HepG2 (cell line): Measurements from ENCODE around the gene TUBB4B. TPM values are rescaled to one million over a fixed set of nuclear protein-coding genes. Genes with fewer than 3 reads are reported as not detected.

Experiments
- AHR ChIP-seq: IDR thresholded peaks from 2 replicates; pipeline ENCODE4 v1.6.1; 2018; ENCODE audit warnings: missing genetic modification reagents, missing compliant biosample characterization
- DPF2 ChIP-seq: sonication (generic); formaldehyde crosslinking; IDR thresholded peaks from 2 replicates; pipeline ENCODE4 v1.4.0; 2020; ENCODE audit warnings: mild to moderate bottlenecking, low read depth, missing genetic modification reagents, borderline replicate concordance
- HNF4A ChIP-seq: sonication (generic); formaldehyde crosslinking; IDR thresholded peaks from 2 replicates; pipeline ENCODE4 v1.4.0; 2020; ENCODE audit warnings: missing genetic modification reagents
- IRF9 ChIP-seq: sonication (generic); formaldehyde crosslinking; IDR thresholded peaks from 2 replicates; pipeline ENCODE4 v1.8.0; 2022; ENCODE audit warnings: missing genetic modification reagents, mild to moderate bottlenecking, borderline replicate concordance
- KDM5B ChIP-seq: sonication (generic); formaldehyde crosslinking; IDR thresholded peaks from 2 replicates; pipeline ENCODE4 v1.4.0; 2020; ENCODE audit warnings: missing genetic modification reagents, mild to moderate bottlenecking, borderline replicate concordance
- NFE2L2 ChIP-seq: fragments of 150-350 bp; IDR thresholded peaks from 2 replicates; pipeline ENCODE4 v1.6.1; 2014; ENCODE audit warnings: low read length
- NFIB ChIP-seq: sonication (generic); formaldehyde crosslinking; IDR thresholded peaks from 2 replicates; pipeline ENCODE4 v1.9.0; 2021; ENCODE audit warnings: missing genetic modification reagents, mild to moderate bottlenecking, borderline replicate concordance
- PAX8 ChIP-seq: sonication (generic); formaldehyde crosslinking; IDR thresholded peaks from 2 replicates; pipeline ENCODE4 v1.8.0; 2022; ENCODE audit warnings: mild to moderate bottlenecking, missing genetic modification reagents, borderline replicate concordance
- PRPF4 ChIP-seq: fragments of 200-400 bp; formaldehyde crosslinking; IDR thresholded peaks from 2 replicates; pipeline ENCODE4 v1.6.1; 2016; ENCODE audit warnings: low read length, low read depth; ENCODE audit not compliant: poor library complexity, severe bottlenecking
- REXO4 ChIP-seq: sonication (generic); formaldehyde crosslinking; IDR thresholded peaks from 2 replicates; pipeline ENCODE4 v1.8.0; 2022; ENCODE audit warnings: missing genetic modification reagents, mild to moderate bottlenecking, borderline replicate concordance
- TGIF2 ChIP-seq: IDR thresholded peaks from 2 replicates; pipeline ENCODE4 v1.6.1; 2016; ENCODE audit warnings: control low read depth, missing compliant biosample characterization
- ZNF251 ChIP-seq: sonication (generic); formaldehyde crosslinking; IDR thresholded peaks from 2 replicates; pipeline ENCODE4 v1.9.0; 2021; ENCODE audit warnings: mild to moderate bottlenecking, missing genetic modification reagents
- ZNF343 ChIP-seq: sonication (generic); formaldehyde crosslinking; IDR thresholded peaks from 2 replicates; pipeline ENCODE4 v1.4.0; 2020; ENCODE audit warnings: mild to moderate bottlenecking, missing genetic modification reagents
- ZNF570 ChIP-seq: sonication (generic); formaldehyde crosslinking; IDR thresholded peaks from 2 replicates; pipeline ENCODE4 v1.4.0; 2020; ENCODE audit warnings: mild to moderate bottlenecking, missing genetic modification reagents, borderline replicate concordance
- ZSCAN20 ChIP-seq: sonication (generic); formaldehyde crosslinking; IDR thresholded peaks from 2 replicates; pipeline ENCODE4 v1.4.0; 2020; ENCODE audit warnings: missing genetic modification reagents, mild to moderate bottlenecking, borderline replicate concordance
- polyA plus RNA-seq, 8 experiments: library from polyadenylated mRNA; depleted of rRNA in 3 of 8; stranded (reverse) in 7 of 8; unstranded in 1 of 8; fragments of >200 nt; fragmentation: Illumina TruSeq in 4 of 8; extraction: Trizol in 4 of 8; gene quantifications; 2 replicates each; pipeline versions ENCODE4 v1.2.1 to v1.2.3, GENCODE V29; 2011 to 2016; ENCODE audit warnings: low read depth in 4 of 8, missing spikeins in 1 of 8, mixed read lengths in 1 of 8; ENCODE audit not compliant: insufficient read depth in 1 of 8
- total RNA-seq, 5 experiments: library from RNA; depleted of rRNA; stranded (reverse); fragments of >200 nt; fragmentation: Illumina TruSeq; extraction: Trizol; gene quantifications; 2 replicates each; pipeline ENCODE4 v1.2.3, GENCODE V29; 2016; ENCODE audit warnings: low read depth in 1 of 5
- TF ChIP-seq, protein P1 (sequence below), 2 experiments: sonication (generic) in 1 of 2; formaldehyde crosslinking in 1 of 2; IDR thresholded peaks; 2 replicates each; pipeline versions ENCODE4 v1.6.1 to v1.9.0; 2014 to 2022; ENCODE audit warnings: antibody characterized with exemption in 1 of 2, borderline replicate concordance in 1 of 2, inconsistent platforms in 1 of 2, low read depth in 1 of 2, missing genetic modification reagents in 1 of 2
- TF ChIP-seq, protein P2 (sequence below): sonication (generic); formaldehyde crosslinking; IDR thresholded peaks from 2 replicates; pipeline ENCODE4 v1.5.1; 2020; ENCODE audit warnings: missing genetic modification reagents, mild to moderate bottlenecking, borderline replicate concordance
- TF ChIP-seq, protein P3 (sequence below): IDR thresholded peaks from 2 replicates; pipeline ENCODE4 v1.6.1; 2016; ENCODE audit warnings: missing genetic modification reagents, missing compliant biosample characterization

The TUBB4B gene
- total and polyA plus RNA-seq, 2 of the 13 experiments (the other 11 are each of a cell fraction or from before 2014, with no cell fraction given): 182 to 412 TPM

DNA sequence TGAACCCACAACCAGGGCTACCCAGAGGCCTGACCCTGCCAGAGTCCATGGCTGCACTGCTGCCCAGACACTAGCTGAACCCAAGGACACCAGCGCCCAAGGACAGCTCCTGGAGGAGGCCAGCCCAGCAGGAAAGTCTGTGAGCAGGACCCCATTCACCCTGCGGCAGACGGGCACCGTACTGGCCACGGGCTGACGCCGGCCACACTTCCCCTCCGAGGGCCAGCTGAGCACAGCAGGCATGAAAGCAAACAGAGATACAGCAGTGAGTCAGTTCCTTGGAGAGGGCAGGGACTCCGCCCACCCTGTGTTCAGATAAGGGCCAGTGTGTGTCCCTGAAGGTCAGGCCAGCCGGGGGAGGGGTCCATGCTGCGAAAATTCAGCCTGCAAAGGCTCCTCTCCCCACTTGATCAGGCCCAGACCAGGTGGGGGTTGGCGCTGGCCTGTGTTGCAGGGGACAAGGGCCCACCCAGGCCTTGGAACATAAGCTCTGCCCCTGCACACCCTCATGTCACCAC lies 22.3 kb upstream of the TUBB4B start (continued):
- TF ChIP-seq ZNF570 (no peak), TGIF2 (CRISPR knock-in tag) (no peak; the same call in none of the 2 replicates), KDM5B (CRISPR knock-in tag) (no peak), NFIB (CRISPR knock-in tag) (no peak), REXO4 (no peak), DPF2 (CRISPR knock-in tag) (no peak), ZNF343 (no peak), AHR (CRISPR knock-in tag) (0 out of 2 replicates have a peak, but pooled peaks have one; percentile 69), IRF9 (CRISPR knock-in tag) (no peak), HNF4A (CRISPR knock-in tag) (peak; percentile 38; the same call in 1 of the 2 replicates), PRPF4 (no peak), ZNF251 (no peak), NFE2L2 (no peak), PAX8 (CRISPR knock-in tag) (no peak), ZSCAN20 (CRISPR knock-in tag) (no peak)
- TF ChIP-seq, protein P1, sequence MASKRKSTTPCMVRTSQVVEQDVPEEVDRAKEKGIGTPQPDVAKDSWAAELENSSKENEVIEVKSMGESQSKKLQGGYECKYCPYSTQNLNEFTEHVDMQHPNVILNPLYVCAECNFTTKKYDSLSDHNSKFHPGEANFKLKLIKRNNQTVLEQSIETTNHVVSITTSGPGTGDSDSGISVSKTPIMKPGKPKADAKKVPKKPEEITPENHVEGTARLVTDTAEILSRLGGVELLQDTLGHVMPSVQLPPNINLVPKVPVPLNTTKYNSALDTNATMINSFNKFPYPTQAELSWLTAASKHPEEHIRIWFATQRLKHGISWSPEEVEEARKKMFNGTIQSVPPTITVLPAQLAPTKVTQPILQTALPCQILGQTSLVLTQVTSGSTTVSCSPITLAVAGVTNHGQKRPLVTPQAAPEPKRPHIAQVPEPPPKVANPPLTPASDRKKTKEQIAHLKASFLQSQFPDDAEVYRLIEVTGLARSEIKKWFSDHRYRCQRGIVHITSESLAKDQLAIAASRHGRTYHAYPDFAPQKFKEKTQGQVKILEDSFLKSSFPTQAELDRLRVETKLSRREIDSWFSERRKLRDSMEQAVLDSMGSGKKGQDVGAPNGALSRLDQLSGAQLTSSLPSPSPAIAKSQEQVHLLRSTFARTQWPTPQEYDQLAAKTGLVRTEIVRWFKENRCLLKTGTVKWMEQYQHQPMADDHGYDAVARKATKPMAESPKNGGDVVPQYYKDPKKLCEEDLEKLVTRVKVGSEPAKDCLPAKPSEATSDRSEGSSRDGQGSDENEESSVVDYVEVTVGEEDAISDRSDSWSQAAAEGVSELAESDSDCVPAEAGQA (IDR thresholded peaks at IDR 0.05; ENCODE audit: low read depth): no peak
- TF ChIP-seq, protein P1 (CRISPR knock-in tag; IDR thresholded peaks at IDR 0.05; ENCODE audit: borderline replicate concordance): no peak
- TF ChIP-seq, protein P2, sequence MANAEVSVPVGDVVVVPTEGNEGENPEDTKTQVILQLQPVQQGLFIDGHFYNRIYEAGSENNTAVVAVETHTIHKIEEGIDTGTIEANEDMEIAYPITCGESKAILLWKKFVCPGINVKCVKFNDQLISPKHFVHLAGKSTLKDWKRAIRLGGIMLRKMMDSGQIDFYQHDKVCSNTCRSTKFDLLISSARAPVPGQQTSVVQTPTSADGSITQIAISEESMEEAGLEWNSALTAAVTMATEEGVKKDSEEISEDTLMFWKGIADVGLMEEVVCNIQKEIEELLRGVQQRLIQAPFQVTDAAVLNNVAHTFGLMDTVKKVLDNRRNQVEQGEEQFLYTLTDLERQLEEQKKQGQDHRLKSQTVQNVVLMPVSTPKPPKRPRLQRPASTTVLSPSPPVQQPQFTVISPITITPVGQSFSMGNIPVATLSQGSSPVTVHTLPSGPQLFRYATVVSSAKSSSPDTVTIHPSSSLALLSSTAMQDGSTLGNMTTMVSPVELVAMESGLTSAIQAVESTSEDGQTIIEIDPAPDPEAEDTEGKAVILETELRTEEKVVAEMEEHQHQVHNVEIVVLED (CRISPR knock-in tag): no peak
- TF ChIP-seq, protein P3, sequence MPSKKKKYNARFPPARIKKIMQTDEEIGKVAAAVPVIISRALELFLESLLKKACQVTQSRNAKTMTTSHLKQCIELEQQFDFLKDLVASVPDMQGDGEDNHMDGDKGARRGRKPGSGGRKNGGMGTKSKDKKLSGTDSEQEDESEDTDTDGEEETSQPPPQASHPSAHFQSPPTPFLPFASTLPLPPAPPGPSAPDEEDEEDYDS (CRISPR knock-in tag): peak; percentile 39; the same call in 1 of the 2 replicates
